HG03066 (cell line): ENCODE data around the gene CASR.
A peak's percentile ranks its signal among the peaks of the same experiment; 100 is the strongest.
"Not testable (repeated sequence)": the region's sequence is repeated elsewhere in the genome, so short reads cannot be mapped to it uniquely, and the experiment has no call there.

ENCODE experiments used
- ATAC-seq: cut with Tn5 transposase; IDR thresholded peaks from one replicate; pipeline ENCODE4 v1.9.1; 2021; ENCODE audit warnings: low read depth; ENCODE audit not compliant: unreplicated experiment

Gene CASR, protein sequence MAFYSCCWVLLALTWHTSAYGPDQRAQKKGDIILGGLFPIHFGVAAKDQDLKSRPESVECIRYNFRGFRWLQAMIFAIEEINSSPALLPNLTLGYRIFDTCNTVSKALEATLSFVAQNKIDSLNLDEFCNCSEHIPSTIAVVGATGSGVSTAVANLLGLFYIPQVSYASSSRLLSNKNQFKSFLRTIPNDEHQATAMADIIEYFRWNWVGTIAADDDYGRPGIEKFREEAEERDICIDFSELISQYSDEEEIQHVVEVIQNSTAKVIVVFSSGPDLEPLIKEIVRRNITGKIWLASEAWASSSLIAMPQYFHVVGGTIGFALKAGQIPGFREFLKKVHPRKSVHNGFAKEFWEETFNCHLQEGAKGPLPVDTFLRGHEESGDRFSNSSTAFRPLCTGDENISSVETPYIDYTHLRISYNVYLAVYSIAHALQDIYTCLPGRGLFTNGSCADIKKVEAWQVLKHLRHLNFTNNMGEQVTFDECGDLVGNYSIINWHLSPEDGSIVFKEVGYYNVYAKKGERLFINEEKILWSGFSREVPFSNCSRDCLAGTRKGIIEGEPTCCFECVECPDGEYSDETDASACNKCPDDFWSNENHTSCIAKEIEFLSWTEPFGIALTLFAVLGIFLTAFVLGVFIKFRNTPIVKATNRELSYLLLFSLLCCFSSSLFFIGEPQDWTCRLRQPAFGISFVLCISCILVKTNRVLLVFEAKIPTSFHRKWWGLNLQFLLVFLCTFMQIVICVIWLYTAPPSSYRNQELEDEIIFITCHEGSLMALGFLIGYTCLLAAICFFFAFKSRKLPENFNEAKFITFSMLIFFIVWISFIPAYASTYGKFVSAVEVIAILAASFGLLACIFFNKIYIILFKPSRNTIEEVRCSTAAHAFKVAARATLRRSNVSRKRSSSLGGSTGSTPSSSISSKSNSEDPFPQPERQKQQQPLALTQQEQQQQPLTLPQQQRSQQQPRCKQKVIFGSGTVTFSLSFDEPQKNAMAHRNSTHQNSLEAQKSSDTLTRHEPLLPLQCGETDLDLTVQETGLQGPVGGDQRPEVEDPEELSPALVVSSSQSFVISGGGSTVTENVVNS

DNA sequence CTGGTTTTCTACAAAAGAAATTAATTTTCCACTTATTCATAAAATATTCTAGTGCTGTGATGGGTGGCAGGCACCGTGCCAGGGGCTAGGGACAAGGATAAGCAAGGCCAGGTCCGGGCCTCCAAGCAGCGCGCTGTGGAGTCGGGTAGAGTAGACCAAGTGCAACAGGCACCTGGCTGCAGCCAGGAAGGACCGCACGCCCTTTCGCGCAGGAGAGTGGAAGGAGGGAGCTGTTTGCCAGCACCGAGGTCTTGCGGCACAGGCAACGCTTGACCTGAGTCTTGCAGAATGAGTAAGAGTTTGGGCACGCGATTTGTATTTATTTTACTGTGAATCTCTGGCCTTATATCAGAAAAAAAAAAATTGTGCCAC lies at the start of gene CASR:
CASR (plus strand) TSS at position 148 of the 372 bp plus-strand sequence. CDS start 70,522 bp downstream, outside the sequence.
- ATAC-seq = no peak

DNA sequence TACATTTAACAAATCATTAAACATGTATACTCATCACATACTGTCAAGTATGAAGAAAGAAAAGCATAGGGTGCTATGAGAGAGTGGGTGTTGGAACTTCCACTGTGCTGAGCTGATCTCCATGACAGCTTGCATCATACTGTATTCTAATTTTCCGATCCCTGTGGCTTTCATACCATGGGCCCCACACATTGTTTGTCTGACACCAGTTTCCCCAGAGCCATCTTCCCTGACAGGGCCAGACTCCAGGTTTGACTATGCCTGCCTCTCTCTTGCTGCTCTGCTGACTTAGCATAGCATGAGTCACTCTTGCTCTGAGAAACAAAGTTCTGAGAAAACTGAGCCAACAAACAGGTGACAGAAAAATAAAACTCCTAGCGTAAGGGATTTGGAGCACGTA lies 37.0 kb upstream of the CASR start:
- peak; percentile 63 for ATAC-seq

DNA sequence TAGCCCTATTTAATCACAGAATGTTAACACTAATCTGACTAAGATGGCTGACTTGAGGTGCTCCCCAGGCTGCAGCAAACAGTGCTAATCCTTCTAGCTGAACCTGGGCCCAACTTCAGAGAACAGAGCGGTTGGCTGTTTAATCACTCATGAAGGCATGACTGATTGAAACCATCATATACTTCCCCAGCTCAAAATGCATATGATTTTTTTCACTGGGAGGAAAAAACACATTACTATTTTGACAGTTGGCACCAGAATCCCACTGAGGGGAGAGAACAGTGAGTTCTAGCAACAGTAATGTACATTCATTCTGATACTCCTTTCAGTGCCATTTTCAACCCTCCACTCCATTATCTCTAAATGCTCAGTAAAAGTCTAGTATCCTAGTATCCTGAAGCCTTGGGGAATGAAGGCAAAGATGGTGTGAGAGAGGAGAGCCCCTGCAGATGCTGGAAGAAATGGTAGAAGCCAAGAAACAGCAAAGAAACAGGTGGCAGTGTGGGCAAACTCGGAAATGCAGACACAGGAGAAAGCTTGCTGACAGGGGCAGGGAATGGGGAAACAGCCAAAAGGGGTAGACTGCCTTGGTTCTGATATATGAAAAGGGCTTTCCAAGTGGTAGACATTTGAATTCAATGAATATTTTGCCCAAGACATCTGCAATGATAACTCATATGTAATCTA lies 34.4 kb upstream of the CASR start:
- no peak for ATAC-seq

DNA sequence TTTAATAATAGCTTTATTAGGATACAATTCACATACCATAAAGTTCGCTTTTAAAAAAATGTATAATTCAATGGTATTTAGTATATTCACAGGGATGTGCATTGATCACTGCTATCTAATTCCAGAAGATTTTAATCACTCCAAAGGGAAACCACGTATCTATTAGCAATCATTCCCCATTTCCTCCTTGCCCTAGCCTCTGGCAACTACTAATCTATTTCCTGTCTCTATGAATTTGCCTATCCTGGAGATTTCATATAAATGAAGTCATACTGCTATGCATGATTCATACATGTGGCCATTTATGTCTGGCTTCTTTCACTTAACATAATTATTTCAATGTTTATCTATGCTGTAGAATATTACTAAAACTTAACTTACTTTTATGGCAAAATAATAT lies 32.0 kb upstream of the CASR start:
- no peak for ATAC-seq

DNA sequence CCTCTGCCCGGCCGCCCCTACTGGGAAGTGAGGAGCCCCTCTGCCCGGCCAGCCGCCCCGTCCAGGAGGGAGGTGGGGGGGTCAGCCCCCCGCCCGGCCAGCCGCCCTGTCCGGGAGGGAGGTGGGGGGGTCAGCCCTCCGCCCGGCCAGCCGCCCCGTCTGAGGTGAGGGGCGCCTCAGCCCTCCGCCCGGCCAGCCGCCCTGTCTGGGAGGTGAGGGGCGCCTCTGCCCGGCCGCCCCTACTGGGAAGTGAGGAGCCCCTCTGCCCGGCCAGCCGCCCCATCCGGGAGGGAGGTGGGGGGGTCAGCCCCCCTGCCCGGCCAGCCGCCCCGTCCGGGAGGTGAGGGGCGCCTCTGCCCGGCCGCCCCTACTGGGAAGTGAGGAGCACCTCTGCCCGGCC lies 18.5 kb upstream of the CASR start:
- ATAC-seq = not testable (repeated sequence)

DNA sequence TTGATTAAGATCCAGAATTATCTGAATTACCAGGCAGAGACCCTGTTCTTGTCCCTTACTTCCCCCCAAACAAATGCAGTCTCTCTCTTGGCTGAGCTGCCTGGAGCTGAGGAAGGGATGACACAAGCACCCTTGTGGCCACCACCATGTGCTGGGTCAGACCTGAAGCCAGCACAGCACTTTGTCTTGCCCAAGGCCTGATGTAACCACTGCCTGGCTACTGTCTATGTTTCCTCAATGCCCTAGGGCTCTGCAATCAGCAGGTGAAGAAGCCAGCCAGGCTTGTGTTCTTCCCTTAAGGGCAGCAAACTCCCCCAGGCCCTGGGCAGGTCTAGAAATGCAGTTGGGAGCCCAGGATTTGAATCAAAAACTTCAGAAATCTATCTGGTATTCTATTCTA lies 15.8 kb upstream of the CASR start:
- no peak for ATAC-seq

DNA sequence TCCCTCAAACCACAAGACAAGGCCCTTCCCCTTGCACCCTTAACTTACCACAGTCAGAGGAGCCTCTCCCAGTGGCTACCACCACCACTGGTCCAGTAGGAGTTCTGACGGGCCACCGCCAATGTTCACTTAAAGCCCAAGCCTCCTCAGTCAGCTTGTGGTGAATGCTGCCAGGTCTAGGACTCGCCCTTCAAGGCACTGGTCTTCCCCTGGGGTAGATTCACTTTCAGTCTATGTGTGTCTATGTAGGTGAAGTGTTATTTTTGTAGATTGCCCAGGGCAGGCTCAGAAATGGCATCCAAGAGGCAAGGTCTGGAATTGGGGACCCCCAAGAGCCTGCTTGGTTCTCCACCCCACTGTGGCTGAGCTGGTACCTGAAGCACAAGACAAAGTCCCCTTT lies 15.4 kb upstream of the CASR start:
- no peak for ATAC-seq

DNA sequence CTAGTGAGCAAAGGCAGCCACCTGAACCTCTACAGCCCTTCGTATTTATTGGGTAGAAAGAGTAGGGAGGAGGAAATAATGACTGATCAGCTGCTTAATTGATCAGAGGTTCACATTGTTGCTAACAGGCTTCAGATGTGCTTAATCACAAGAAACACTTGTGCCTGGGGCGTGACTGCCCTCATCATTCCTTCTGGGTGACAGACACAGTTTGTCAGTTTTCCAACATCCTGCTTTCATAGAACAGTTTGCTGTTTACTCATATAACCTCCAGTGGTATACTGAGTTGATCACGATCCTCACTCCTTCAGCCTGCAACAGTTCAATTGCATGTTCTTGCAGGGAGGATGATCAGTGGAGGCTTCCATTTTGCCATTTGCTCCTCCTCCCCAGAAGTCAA lies 13.6 kb upstream of the CASR start:
- no peak for ATAC-seq

DNA sequence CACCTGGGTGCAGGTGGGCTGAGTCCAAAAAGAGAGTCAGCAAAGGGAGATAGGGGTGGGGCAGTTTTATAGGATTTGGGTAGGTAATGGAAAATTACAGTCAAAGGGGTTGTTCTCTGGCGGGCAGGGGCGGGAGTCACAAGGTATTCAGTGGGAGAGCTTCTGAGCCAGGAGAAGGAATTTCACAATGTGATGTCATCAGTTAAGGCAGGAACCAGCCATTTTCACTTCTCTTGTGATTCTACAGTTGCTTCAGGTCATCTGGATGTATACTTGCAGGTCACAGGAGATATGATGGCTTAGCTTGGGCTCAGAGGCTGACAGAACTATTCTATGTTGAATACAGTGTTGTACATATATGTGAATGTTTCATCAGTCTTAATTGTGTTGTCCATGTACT lies 12.1 kb upstream of the CASR start:
- ATAC-seq = not testable (repeated sequence)

DNA sequence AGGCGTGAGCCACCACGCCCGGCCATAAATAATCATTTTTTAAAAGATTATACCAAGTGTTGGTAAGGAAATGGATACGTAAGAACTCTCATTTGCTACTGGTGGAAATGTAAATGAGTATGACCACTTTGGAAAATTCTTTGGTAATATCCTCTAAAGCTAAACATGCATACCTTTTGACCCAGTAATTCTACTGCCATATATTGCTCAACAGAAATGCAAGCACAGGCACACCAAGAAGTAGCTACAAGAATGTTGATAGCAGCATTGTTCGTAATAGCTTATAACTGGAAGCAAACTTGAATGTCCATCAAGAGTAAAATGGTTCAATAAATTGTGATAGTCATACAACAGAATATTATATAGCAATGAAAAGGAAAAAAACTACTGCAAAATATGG lies 4.8 kb upstream of the CASR start:
- no peak for ATAC-seq

DNA sequence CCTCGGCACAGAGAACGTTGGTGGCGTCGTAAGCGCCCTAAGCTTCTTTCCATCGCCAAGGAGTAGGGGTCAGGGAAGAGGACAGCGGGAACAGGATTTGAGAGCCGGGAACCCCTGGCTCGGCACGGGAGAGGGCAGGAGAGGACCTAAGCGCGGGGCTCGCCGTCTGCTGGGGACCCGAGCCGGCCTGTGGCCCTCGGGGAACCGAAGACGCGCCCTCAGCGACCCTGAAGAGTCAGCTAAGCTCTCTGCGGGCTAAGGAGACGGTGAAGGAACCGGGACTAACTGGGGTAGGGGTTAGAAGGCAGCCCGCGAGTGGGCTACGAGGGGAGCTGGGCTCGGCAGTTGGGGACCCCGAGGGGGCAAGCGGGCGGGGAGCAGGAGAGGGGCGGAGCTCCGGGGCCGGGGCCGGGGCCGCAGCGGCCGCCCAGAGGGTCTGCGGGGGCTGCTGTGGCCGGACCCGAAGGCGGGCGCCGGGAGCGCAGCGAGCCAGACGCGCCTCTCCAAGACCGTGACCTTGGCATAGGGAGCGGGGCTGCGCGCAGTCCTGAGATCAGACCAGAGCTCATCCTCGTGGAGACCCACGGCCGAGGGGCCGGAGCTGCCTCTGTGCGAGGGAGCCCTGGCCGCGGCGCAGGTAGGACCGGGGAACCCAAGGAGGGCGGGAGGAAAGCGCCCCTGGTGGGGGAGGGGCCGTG lies 574 bp downstream of the CASR start:
- no peak for ATAC-seq

DNA sequence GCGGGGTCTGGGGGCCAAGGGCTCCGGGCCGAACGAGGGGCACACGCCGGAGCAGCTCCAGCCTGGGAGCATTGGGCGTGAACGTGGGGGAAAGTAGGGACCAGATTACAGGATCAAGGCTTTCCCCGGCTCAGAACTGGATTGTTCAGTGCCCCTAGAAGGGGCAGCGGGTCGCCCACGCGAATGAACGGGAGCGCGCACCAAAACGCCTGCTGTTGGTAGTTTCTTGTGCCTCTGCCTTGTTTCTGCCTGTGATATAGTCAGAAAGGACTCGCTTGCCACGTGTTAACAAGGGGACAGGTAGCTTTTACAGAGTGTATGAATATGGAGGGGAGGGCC lies 1.1 kb downstream of the CASR start:
- ATAC-seq = no peak

DNA sequence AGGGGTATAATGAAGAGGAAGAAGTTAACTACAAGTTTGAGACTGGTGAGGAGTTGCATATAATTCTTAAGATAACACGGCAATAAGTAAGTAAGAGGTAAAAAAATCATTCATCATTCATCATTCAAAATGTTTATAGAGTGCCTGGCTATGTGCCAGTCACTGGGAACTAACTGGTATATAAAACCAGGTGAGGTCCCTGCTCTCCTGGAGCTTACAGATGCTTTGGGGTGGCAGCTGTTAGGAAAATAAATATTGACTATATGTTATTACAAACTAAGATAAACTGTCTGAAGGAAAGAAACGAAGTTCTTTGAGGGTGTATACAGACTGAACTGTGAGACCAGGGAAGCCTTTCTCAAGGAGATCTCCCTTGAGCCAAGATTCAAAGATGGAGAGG lies 2.9 kb downstream of the CASR start:
- no peak for ATAC-seq

DNA sequence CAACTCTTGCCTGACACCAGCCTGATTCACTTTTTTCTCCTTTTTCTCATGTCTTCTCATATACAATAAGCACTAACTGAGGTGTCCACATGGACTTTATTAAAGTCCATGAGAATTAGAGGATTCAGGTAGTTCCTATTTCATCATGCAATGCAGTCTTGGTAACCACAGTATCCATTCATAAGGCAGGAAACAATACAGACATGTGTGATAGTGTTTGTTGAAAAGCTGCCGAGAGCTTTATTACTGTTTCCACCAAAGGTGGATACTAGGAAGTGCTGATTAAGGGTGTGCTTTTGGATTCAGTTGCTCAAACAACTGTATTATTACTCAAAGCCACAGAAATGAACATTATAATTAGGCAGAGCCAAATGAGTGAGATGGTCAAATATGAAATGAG lies 5.3 kb downstream of the CASR start:
- no peak for ATAC-seq

DNA sequence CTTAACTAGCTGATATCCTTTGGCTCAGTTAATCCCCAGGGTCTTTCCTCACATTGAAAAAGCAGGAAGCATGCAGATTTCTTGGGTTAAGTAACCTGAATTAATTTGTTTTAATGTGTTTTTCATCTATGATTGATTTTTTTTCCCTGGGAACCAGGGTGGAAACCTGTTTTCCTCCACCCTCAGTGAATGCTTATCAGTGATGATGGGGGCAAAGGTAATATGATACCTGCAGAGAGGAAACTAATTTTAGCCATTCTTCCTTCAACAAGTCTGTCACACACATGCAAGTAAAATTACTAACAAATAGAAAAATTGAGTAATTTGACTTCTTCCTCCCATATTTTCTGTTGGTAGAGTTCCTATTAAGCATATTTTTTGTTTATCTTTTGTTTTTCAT lies 5.9 kb downstream of the CASR start:
- ATAC-seq = no peak

DNA sequence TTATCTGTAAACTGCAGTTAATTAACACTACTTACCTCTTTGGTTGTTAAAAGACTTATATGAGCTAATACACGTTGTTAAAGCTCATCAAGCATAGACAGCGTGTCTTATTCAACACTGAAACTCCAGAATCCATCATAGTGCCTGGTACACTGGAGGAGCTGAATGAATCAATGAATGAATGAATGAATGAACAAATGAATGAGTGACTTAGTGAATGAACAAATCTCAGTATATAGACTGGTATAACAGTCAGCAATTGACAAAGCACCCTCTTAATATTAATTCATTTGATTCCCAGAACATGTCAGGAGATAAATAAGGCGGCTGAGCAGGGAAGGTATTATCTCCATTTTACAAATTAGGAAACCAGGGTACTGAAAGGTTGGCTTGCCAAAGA lies 7.1 kb downstream of the CASR start:
- no peak for ATAC-seq

DNA sequence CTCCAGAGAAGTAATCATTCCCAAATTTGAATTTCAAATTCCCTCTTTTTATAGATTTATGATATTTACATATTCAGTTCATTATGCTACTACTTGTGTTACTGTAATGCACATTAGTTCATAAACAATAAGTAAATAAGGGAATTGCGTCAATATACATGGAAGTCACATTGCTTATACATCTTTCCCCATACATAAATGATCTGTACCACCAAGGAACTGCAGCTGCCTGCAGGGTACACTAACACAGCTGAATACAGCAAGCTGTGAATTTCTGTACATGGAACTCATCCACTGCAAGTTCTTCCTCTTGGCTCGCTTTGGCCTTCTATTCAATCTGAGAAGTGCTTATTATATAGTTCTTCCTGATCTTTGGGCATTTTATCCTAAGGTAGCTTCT lies 15.5 kb downstream of the CASR start:
- no peak for ATAC-seq

DNA sequence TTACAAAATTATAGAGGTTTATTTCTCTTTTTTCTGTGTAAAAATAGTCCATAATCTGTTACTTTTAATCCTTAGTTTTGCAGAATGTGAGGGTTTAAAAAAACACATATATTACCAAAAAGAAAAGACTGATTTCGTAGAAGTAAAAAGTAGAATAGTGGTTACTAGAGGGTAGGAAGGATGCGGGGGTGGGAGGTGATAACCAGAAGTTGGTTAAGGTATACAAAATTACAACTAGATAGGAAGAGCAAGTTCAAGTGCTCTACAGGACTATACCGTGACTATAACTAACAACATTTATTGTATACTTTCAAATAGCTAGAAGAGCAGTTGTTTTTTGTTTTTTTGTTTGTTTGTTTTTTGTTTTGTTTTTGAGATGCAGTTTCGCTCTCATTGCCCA lies 16.1 kb downstream of the CASR start:
- no peak for ATAC-seq

DNA sequence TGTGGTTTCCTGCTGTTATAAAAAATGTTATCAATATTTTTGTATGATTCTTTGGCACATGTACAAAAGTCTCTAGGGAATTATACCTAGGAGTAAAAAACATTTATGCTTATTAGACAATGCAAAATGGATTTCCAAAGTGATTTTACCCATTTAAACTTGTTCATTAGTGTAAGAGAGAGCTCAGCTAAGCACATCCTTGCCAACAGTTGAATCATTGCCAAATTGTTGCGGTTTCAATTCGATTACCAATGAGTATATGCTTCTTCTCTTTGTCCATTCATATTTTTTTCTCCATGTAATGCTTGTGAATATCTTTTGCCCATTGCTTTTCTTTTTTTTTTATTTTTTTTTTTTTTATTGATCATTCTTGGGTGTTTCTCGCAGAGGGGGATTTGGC lies 17.2 kb downstream of the CASR start:
- no peak for ATAC-seq

DNA sequence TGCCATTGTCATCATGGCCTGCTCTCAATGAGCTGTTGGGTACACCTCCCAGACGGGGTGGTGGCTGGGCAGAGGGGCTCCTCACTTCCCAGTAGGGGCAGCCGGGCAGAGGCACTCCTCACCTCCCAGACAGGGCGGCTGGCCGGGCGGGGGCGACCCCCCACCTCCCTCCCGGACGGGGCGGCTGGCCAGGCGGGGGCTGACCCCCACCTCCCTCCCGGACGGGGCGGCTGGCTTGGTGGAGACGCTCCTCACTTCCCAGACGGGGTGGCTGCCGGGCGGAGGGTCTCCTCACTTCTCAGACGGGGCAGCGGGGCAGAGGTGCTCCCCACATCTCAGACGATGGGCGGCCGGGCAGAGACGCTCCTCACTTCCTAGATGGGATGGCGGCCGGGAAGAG lies 18.0 kb downstream of the CASR start:
- not testable (repeated sequence) for ATAC-seq
